DMS153 treated with DMSO at 0.1 percent for 48 hours (cell line): ENCODE measurements around the gene GMPR2.

Experiments used
- DNase-seq: peaks from one replicate; lab custom pipeline; 2025; ENCODE audit not compliant: unreplicated experiment; lab: John Stamatoyannopoulos, UW

Gene GMPR2

GRCh38 chr14:24249230-24250021, 16.7 kb downstream of the GMPR2 start:
- DNase-seq: no peak

GRCh38 chr14:24250354-24250753, 17.6 kb downstream of the GMPR2 start:
- DNase-seq: no peak

- no peak for DNase-seq
These were observed 19.2 kb downstream of the GMPR2 start for GRCh38 chr14:24251880-24252288.

- no peak for DNase-seq
These were observed 19.8 kb downstream of the GMPR2 start for GRCh38 chr14:24252289-24253124.

GRCh38 chr14:24253936-24254335, 21.2 kb downstream of the GMPR2 start:
- no peak for DNase-seq

GRCh38 chr14:24254630-24255392, 22.1 kb downstream of the GMPR2 start:
- no peak for DNase-seq

- DNase-seq: no peak
These were observed 22.7 kb downstream of the GMPR2 start for GRCh38 chr14:24255438-24255837.

- DNase-seq: no peak
These were observed 23.4 kb downstream of the GMPR2 start for GRCh38 chr14:24255931-24256711.

- no peak for DNase-seq
These were observed 24.2 kb downstream of the GMPR2 start for GRCh38 chr14:24256960-24257359.

- DNase-seq: no peak
These were observed 25.4 kb downstream of the GMPR2 start for GRCh38 chr14:24258119-24258518.

- DNase-seq: no peak
These were observed 26.0 kb downstream of the GMPR2 start for GRCh38 chr14:24258548-24259265.

GRCh38 chr14:24259282-24260025, 26.7 kb downstream of the GMPR2 start:
- no peak for DNase-seq

GRCh38 chr14:24260026-24260779, 27.5 kb downstream of the GMPR2 start:
- DNase-seq: no peak

GRCh38 chr14:24260780-24261157, 28.0 kb downstream of the GMPR2 start:
- no peak for DNase-seq

GRCh38 chr14:24261256-24261968, 28.7 kb downstream of the GMPR2 start:
- DNase-seq: no peak

GRCh38 chr14:24261969-24262327, 29.2 kb downstream of the GMPR2 start:
- no peak for DNase-seq

- no peak for DNase-seq
These were observed 30.3 kb downstream of the GMPR2 start, which contains the start of gene TGM1 for GRCh38 chr14:24262821-24263733. Gene TGM1 (minus strand): TSS chr14:24263177. CDS start chr14:24262352, 825 bp downstream.
